ENCODE data around the gene CEBPZOS.
A peak's percentile ranks its signal among the peaks of the same experiment; 100 is the strongest.
"Not testable (repeated sequence)": the region's sequence is repeated elsewhere in the genome, so short reads cannot be mapped to it uniquely, and the experiment has no call there.

The CEBPZOS gene

GRCh38 chr2:37173741-37174140, 22.6 kb upstream of the CEBPZOS start:
- Mint-ChIP-seq H3K4me1 (ENCODE audit: low read depth in 2 of 2) (no peaks in the 10 kb centered on the region), H3K27me3 (peaks cover 0 to 7% of the 10 kb centered on the region in 2 donors), H3K4me3 (no peak overlapping the region), H3K27ac (no peak overlapping the region), H3K9me3 (no peaks in the 10 kb centered on the region), H3K36me3 (ENCODE audit: insufficient read depth) (no peaks in the 10 kb centered on the region)
- no peak for DNase-seq
- no peak for ATAC-seq (replicated peaks)

DNA sequence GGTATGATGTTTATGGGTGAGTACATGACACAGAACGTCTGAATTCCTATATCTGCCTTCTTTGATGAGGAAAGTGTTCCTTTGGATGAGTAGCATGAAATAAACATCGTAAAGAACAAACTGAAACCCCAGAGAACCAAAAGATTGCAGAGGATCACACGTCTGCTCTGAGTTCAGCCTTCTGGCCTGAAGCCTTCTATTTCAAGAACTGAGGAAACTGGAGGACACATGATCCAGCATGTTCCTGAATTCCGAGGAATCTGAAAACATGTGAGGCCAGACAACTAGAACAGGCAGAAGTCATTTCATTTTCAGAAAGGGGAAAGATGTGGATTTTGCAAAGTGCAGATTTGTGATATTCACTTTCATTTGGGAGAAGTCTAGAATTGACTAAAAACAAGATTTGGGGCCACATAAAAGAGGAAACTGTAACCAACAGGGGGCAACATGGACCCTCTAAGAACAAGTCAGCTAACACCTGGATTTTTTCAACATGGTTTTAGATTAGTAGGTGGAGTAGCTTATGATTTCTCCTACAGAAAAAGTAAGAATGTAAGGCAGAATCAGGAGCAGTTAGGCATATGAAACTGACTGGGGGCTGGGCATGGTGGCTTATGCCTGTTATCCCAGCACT, 16.2 kb upstream of the CEBPZOS start:
- no peaks in the 10 kb centered on the region for H3K9me3 Mint-ChIP-seq
- no peak overlapping the region for H3K27ac Mint-ChIP-seq
- peaks cover 14 to 26% of the 10 kb centered on the region in 2 donors for H3K27me3 Mint-ChIP-seq
- no peak overlapping the region for H3K4me3 Mint-ChIP-seq
- H3K36me3 Mint-ChIP-seq (ENCODE audit: insufficient read depth): no peaks in the 10 kb centered on the region
- ATAC-seq (replicated peaks) (no peak), DNase-seq (no peak)
- no peaks in the 10 kb centered on the region for H3K4me1 Mint-ChIP-seq (ENCODE audit: low read depth in 2 of 2)

- H3K4me1 Mint-ChIP-seq (ENCODE audit: low read depth in 2 of 2): no peaks in the 10 kb centered on the region
- ATAC-seq (replicated peaks): no peak
- no peaks in the 10 kb centered on the region for H3K9me3 Mint-ChIP-seq
- H3K4me3 Mint-ChIP-seq: no peak overlapping the region
- H3K27me3 Mint-ChIP-seq: peaks cover 14 to 26% of the 10 kb centered on the region in 2 donors
- DNase-seq: no peak
- no peak overlapping the region for H3K27ac Mint-ChIP-seq
- H3K36me3 Mint-ChIP-seq (ENCODE audit: insufficient read depth): no peaks in the 10 kb centered on the region
Measured at GRCh38 chr2:37180640-37181039, 15.7 kb upstream of the CEBPZOS start.

- DNase-seq: no peak
- peaks cover 14 to 32% of the 10 kb centered on the region in 2 donors for H3K27me3 Mint-ChIP-seq
- no peaks in the 10 kb centered on the region for H3K9me3 Mint-ChIP-seq
Measured at GRCh38 chr2:37181726-37182684, 14.3 kb upstream of the CEBPZOS start.

DNA sequence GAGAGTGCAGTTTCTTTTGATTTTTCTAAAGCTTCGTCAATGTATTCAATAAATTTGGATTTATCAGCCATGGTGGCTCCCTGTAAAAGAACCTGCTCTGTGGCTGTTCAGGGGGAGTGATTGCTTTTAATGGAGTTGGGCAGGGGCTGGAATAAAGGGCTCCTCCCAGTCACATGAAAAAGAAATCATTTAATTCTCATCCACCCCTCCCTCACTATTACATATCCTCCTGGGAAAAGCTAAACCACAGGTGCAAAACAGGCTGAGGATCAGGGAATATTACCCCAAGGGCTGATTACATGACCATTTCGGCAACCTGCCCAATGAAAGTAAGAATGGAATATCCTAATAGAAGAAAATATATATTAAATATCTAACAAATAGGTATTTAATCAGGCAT, 7.7 kb upstream of the CEBPZOS start, which contains the start of gene SULT6B1:
Gene SULT6B1, minus strand, starts transcription at position 101 of the 400 bp plus-strand sequence. Its CDS starts 30 bp downstream, at position 71.
- Mint-ChIP-seq H3K36me3 (ENCODE audit: insufficient read depth) (no peaks in the 10 kb centered on the region), H3K4me1 (ENCODE audit: low read depth in 2 of 2) (no peaks in the 10 kb centered on the region), H3K27me3 (peaks cover 0 to 23% of the 10 kb centered on the region in 2 donors), H3K27ac (no peak within 1 kb of the TSS), H3K4me3 (no peak within 1 kb of the TSS), H3K9me3 (no peaks in the 10 kb centered on the region)
- no peak for DNase-seq
- no peak for ATAC-seq (replicated peaks)

More at GRCh38 chr2:37181726-37182684, 14.3 kb upstream of the CEBPZOS start:
- no peak for ATAC-seq (replicated peaks)
- Mint-ChIP-seq H3K27ac (no peak overlapping the region), H3K4me1 (ENCODE audit: low read depth in 2 of 2) (no peaks in the 10 kb centered on the region), H3K36me3 (ENCODE audit: insufficient read depth) (no peaks in the 10 kb centered on the region), H3K4me3 (no peak overlapping the region)

DNA sequence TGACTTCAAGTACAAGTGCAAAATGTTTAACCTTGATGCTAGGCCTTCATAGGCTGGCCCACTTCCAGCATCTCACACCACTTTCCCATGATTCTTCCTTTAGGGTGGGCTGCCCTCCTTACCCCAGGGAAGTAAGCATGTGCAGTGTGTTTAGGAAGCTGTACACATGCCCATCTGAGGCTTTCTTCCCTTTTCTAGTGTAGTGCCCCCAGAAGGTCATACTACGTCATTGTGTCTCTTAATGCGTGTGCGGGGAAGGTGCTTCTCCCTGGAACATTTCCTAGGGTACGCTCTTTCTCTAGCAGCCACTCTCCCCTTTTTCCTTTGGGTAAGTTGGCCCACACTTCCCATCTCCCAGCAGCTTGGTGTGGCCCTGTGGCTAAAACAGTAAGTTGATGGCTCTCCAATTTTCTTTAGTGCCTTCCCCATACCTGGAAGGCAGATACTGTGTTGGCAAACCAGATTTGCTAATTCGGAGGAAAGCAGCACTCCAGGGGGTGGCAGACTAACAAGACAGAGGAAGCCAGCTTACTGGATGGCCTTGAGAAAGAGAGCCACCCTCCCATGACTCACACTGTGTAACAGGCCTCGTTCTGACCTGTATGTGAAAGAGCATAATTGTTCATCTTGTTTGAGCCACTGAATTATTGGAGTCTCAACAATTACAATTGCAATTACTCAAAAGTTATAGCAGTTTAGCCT, 6.7 kb upstream of the CEBPZOS start:
- DNase-seq (no peak), ATAC-seq (replicated peaks) (no peak)
- peaks cover 0 to 23% of the 10 kb centered on the region in 2 donors for H3K27me3 Mint-ChIP-seq
- H3K4me3 Mint-ChIP-seq: no peak overlapping the region
- H3K27ac Mint-ChIP-seq: no peak overlapping the region
- no peaks in the 10 kb centered on the region for H3K4me1 Mint-ChIP-seq (ENCODE audit: low read depth in 2 of 2)
- no peaks in the 10 kb centered on the region for H3K9me3 Mint-ChIP-seq
- no peaks in the 10 kb centered on the region for H3K36me3 Mint-ChIP-seq (ENCODE audit: insufficient read depth)

GRCh38 chr2:37190290-37190689, 6.0 kb upstream of the CEBPZOS start:
- peaks cover 0 to 23% of the 10 kb centered on the region in 2 donors for H3K27me3 Mint-ChIP-seq
- no peaks in the 10 kb centered on the region for H3K36me3 Mint-ChIP-seq (ENCODE audit: insufficient read depth)
- no peaks in the 10 kb centered on the region for H3K9me3 Mint-ChIP-seq
- H3K27ac Mint-ChIP-seq: no peak overlapping the region
- H3K4me3 Mint-ChIP-seq: no peak overlapping the region
- no peaks in the 10 kb centered on the region for H3K4me1 Mint-ChIP-seq (ENCODE audit: low read depth in 2 of 2)
- DNase-seq (no peak), ATAC-seq (replicated peaks) (no peak)

- Mint-ChIP-seq H3K27ac (peak overlapping the region in 1 of 2 donors; percentile 7), H3K36me3 (ENCODE audit: insufficient read depth) (peaks cover 3% of the 10 kb centered on the region), H3K4me3 (no peak overlapping the region), H3K27me3 (peaks cover 0 to 17% of the 10 kb centered on the region in 2 donors), H3K9me3 (no peaks in the 10 kb centered on the region), H3K4me1 (ENCODE audit: low read depth in 2 of 2) (peaks cover 0 to 2% of the 10 kb centered on the region in 2 donors)
- ATAC-seq (replicated peaks) (no peak), DNase-seq (no peak)
Measured at GRCh38 chr2:37191253-37191652, 5.0 kb upstream of the CEBPZOS start.

DNA sequence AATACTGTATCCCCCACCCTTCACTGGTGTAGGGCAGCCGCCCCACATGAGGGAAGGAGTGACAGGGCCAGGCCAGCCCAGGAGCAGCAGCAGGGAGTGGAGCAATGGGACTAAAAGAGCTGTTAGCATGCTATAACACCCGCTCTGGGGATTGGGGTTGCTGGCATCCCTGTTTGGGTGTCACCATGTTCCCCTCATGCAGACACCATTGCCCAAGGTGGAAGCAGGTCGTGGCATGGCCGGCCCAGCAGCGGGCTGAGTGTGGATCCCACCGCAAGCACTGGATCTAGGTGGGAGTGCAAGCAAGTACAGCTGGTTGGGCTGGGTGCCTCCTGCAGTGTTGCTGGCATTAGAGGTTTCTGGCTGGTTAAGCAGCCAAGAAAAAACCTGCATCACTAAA, 4.5 kb upstream of the CEBPZOS start:
- Mint-ChIP-seq H3K4me3 (no peak overlapping the region), H3K9me3 (no peaks in the 10 kb centered on the region), H3K4me1 (ENCODE audit: low read depth in 2 of 2) (peaks cover 0 to 6% of the 10 kb centered on the region in 2 donors), H3K27ac (peak overlapping the region in 1 of 2 donors; percentile 7), H3K27me3 (peaks cover 0 to 12% of the 10 kb centered on the region in 2 donors), H3K36me3 (ENCODE audit: insufficient read depth) (peaks cover 8% of the 10 kb centered on the region)
- DNase-seq: no peak
- ATAC-seq (replicated peaks): no peak

GRCh38 chr2:37192551-37192950, 3.7 kb upstream of the CEBPZOS start:
- peaks cover 5 to 13% of the 10 kb centered on the region in 2 donors for H3K4me1 Mint-ChIP-seq (ENCODE audit: low read depth in 2 of 2)
- ATAC-seq (replicated peaks): no peak
- H3K9me3 Mint-ChIP-seq: no peaks in the 10 kb centered on the region

DNA sequence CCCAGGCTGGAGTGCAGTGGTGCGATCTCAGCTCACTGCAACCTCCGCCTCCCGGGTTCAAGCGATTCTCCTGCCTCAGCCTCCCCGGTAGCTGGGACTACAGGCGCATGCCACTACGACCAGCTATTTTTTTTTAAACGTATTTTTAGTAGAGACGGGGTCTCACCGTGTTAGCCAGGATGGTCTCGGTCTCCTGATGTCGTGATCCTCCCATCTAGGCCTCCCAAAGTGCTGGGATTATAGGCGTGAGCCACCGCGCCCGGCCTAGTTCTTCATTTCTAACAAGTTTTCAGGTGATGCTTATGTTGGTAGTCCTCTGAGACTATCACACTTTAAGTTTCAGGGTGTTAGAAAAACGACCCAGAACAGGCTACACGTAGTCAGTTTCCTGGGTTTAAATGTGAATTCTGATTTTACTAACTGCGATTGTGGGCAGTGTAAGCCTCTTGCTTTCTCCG, 405 bp upstream of the CEBPZOS start:
- not testable (repeated sequence) for H3K9me3 Mint-ChIP-seq; H3K27me3 Mint-ChIP-seq; DNase-seq; ATAC-seq (replicated peaks)
- peaks cover 20% of the 10 kb centered on the region for H3K36me3 Mint-ChIP-seq (ENCODE audit: insufficient read depth)
- peak overlapping the region; percentile 90 to 97 for H3K4me3 Mint-ChIP-seq
- peaks cover 10 to 22% of the 10 kb centered on the region in 2 donors for H3K4me1 Mint-ChIP-seq (ENCODE audit: low read depth in 2 of 2)
- H3K27ac Mint-ChIP-seq: peak overlapping the region; percentile 93 to 97

More at GRCh38 chr2:37192551-37192950, 3.7 kb upstream of the CEBPZOS start:
- no peak overlapping the region for H3K4me3 Mint-ChIP-seq
- no peak overlapping the region for H3K27ac Mint-ChIP-seq
- H3K27me3 Mint-ChIP-seq: peaks cover 0 to 9% of the 10 kb centered on the region in 2 donors
- DNase-seq: no peak
- H3K36me3 Mint-ChIP-seq (ENCODE audit: insufficient read depth): peaks cover 16% of the 10 kb centered on the region

DNA sequence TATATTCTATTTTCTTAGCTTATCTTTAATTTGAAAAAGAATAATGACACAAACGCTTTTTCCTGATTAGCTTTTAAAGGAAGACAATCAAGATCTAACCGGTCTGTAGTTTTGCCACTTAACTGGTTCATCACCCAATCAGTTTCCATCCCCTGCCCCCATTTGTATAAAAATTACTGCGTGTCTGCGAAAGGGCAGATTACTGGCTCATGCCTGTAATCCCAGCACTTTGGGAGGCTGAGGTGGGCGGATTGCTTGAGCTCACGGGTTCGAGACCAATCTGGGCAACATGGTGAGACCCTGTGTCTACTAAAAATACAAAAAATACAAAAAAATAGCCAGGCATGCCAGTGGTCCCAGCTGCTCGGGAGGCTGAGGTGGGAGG, 2.4 kb downstream of the CEBPZOS start:
- no peak overlapping the region for H3K4me3 Mint-ChIP-seq
- H3K27ac Mint-ChIP-seq: peak overlapping the region; percentile 35 to 56

GRCh38 chr2:37201208-37201607, 4.9 kb downstream of the CEBPZOS start:
- Mint-ChIP-seq H3K4me1 (ENCODE audit: low read depth in 2 of 2) (peaks cover 20 to 41% of the 10 kb centered on the region in 2 donors), H3K9me3 (no peaks in the 10 kb centered on the region), H3K36me3 (ENCODE audit: insufficient read depth) (peaks cover 62% of the 10 kb centered on the region)

More for the DNA sequence above, 2.4 kb downstream of the CEBPZOS start:
- DNase-seq (no peak), ATAC-seq (replicated peaks) (no peak)
- H3K9me3 Mint-ChIP-seq: no peaks in the 10 kb centered on the region
- H3K27me3 Mint-ChIP-seq: no peaks in the 10 kb centered on the region
- H3K36me3 Mint-ChIP-seq (ENCODE audit: insufficient read depth): peaks cover 40% of the 10 kb centered on the region
- H3K4me1 Mint-ChIP-seq (ENCODE audit: low read depth in 2 of 2): peaks cover 18 to 33% of the 10 kb centered on the region in 2 donors

More at GRCh38 chr2:37201208-37201607, 4.9 kb downstream of the CEBPZOS start:
- no peak for DNase-seq
- no peak for ATAC-seq (replicated peaks)
- H3K4me3 Mint-ChIP-seq: no peak overlapping the region
- H3K27me3 Mint-ChIP-seq: no peaks in the 10 kb centered on the region
- peak overlapping the region; percentile 67 to 84 for H3K27ac Mint-ChIP-seq
